Measurements from ENCODE around the gene PIK3CB. TPM values are rescaled to one million over a fixed set of nuclear protein-coding genes. Genes with fewer than 3 reads are reported as not detected.
A peak's percentile ranks its signal among the peaks of the same experiment; 100 is the strongest.

Gene PIK3CB
- total RNA-seq, 1 experiment from 2014 or later = 35.6 TPM

- DNase-seq = no peak
- H3K27ac Mint-ChIP-seq = no peak overlapping the region
- no peak overlapping the region for H4K5ac ChIP-seq (ENCODE audit: insufficient read length, low read depth, low read length)
- H2AK5ac ChIP-seq (ENCODE audit: insufficient read length, low read length) = no peak overlapping the region
- H3K36me3 Mint-ChIP-seq (ENCODE audit: insufficient read depth in 1 of 3, low read depth in 3 of 3) = peaks cover 12 to 26% (median 19%) of the 10 kb centered on the region in 3 experiments
- no peak overlapping the region for H4K8ac ChIP-seq (replicated peaks; ENCODE audit: insufficient read length, low read depth, low read length)
- no peaks in the 10 kb centered on the region for H3K23me2 ChIP-seq (ENCODE audit: insufficient read length, low read depth, low read length, poor library complexity, severe bottlenecking)
- H3K4me1 Mint-ChIP-seq = peaks cover 3 to 8% of the 10 kb centered on the region in 2 experiments
- H3K4me1 ChIP-seq (ENCODE audit: insufficient read depth, low read length) = no peaks in the 10 kb centered on the region
- H3K9ac ChIP-seq (ENCODE audit: extremely low read depth, insufficient read length, low read length) = no peak overlapping the region
- TF ChIP-seq CTCF (conservative IDR thresholded peaks at IDR 0.05) = no peak
- H2AFZ ChIP-seq (ENCODE audit: low read length) = no peak overlapping the region
- peak overlapping the region; percentile 17 for H3K27ac ChIP-seq (ENCODE audit: insufficient read length, low read depth, low read length)
- no peak overlapping the region for H3K23ac ChIP-seq (ENCODE audit: insufficient read length, low read depth, low read length)
- no peak overlapping the region for H3K14ac ChIP-seq (ENCODE audit: insufficient read depth, low read length)
- H3K27me3 ChIP-seq (ENCODE audit: insufficient read depth, low read length) = no peaks in the 10 kb centered on the region
- H3K4ac ChIP-seq (ENCODE audit: low read depth, low read length) = no peak overlapping the region
- H2BK15ac ChIP-seq (ENCODE audit: low read depth, low read length) = no peak overlapping the region
- no peak overlapping the region for H2BK12ac ChIP-seq (ENCODE audit: insufficient read length, low read depth, low read length)
- H3K9me3 Mint-ChIP-seq = peaks cover 3 to 4% of the 10 kb centered on the region in 2 experiments; a peak in 2 of 5 replicates
- no peak overlapping the region for H3K4me3 Mint-ChIP-seq
- no peak overlapping the region for H3K4me2 ChIP-seq (ENCODE audit: insufficient read depth, insufficient read length, low read length)
- no peak overlapping the region for H3K18ac ChIP-seq (ENCODE audit: insufficient read length, low read depth, low read length)
- H3K56ac ChIP-seq (ENCODE audit: insufficient read length, low read depth, low read length) = no peak overlapping the region
- H3T11ph ChIP-seq (ENCODE audit: low read length) = no peak overlapping the region
- H2BK20ac ChIP-seq (ENCODE audit: low read depth, low read length, poor library complexity, severe bottlenecking) = no peak overlapping the region
- H2BK5ac ChIP-seq (ENCODE audit: insufficient read length, low read length) = peak overlapping the region; percentile 72
- H3K27me3 Mint-ChIP-seq (ENCODE audit: low read depth) = no peaks in the 10 kb centered on the region
- peaks cover 3% of the 10 kb centered on the region for H3K79me1 ChIP-seq (ENCODE audit: insufficient read depth, low read depth, low read length, poor library complexity, severe bottlenecking)
- H4K20me1 ChIP-seq (ENCODE audit: control insufficient read depth, insufficient read depth, insufficient read length) = no peaks in the 10 kb centered on the region
- no peak overlapping the region for H2BK120ac ChIP-seq (ENCODE audit: low read depth, low read length, poor library complexity, severe bottlenecking)
- no CpG with 5 or more reads among the region's 1 CpG for WGBS (ENCODE audit: extremely low coverage, insufficient read length, low lambda C conversion rate)
- no peaks in the 10 kb centered on the region; the same call in 1 of the 2 replicates for H3K79me2 ChIP-seq (ENCODE audit: insufficient read depth, low read length)
- no peak overlapping the region for H4K91ac ChIP-seq (ENCODE audit: insufficient read length, low read depth, low read length)
- H3K9me3 ChIP-seq (ENCODE audit: control insufficient read depth, low read depth, low read length) = no peaks in the 10 kb centered on the region
Measured at GRCh38 chr3:138782755-138783154, 52.0 kb downstream of the PIK3CB start.
